ENCODE results near the gene TEX9.
"Not testable (repeated sequence)": the region's sequence is repeated elsewhere in the genome, so short reads cannot be mapped to it uniquely, and the experiment has no call there.

Gene TEX9

GRCh38 chr15:56410721-56411120 is 45.5 kb downstream of the TEX9 start:
- H3K27me3 Mint-ChIP-seq (ENCODE audit: low read depth): no peaks in the 10 kb centered on the region
- H3K4me3 Mint-ChIP-seq: no peak overlapping the region
- H3K27ac Mint-ChIP-seq: peak overlapping the region in 1 of 3 experiments; percentile 43
- no peak for TF ChIP-seq CTCF (IDR thresholded peaks at IDR 0.05; ENCODE audit: unreplicated experiment in 3 of 3)
- H3K4me1 Mint-ChIP-seq: no peaks in the 10 kb centered on the region
- peaks cover 38% of the 10 kb centered on the region for H3K36me3 Mint-ChIP-seq (ENCODE audit: low read depth)
- peaks cover 3% of the 10 kb centered on the region for H3K9me3 Mint-ChIP-seq

GRCh38 chr15:56411122-56411749 is 46.0 kb downstream of the TEX9 start:
- Mint-ChIP-seq H3K4me3 (no peak overlapping the region), H3K27me3 (ENCODE audit: low read depth) (no peaks in the 10 kb centered on the region), H3K9me3 (no peaks in the 10 kb centered on the region)

GRCh38 chr15:56413114-56413733 is 48.0 kb downstream of the TEX9 start:
- not testable (repeated sequence) for H3K27me3 Mint-ChIP-seq (ENCODE audit: low read depth); H3K27ac Mint-ChIP-seq; H3K4me1 Mint-ChIP-seq; H3K4me3 Mint-ChIP-seq
- H3K9me3 Mint-ChIP-seq: peaks cover 10% of the 10 kb centered on the region
- H3K36me3 Mint-ChIP-seq (ENCODE audit: low read depth): peaks cover 56% of the 10 kb centered on the region

More at GRCh38 chr15:56411122-56411749, 46.0 kb downstream of the TEX9 start:
- Mint-ChIP-seq H3K36me3 (ENCODE audit: low read depth) (peaks cover 40% of the 10 kb centered on the region), H3K4me1 (no peaks in the 10 kb centered on the region), H3K27ac (peak overlapping the region in 1 of 3 experiments; percentile 1)
- TF ChIP-seq CTCF (IDR thresholded peaks at IDR 0.05; ENCODE audit: unreplicated experiment in 3 of 3): no peak

- no peak overlapping the region for H3K4me3 Mint-ChIP-seq
- H3K27ac Mint-ChIP-seq: no peak overlapping the region
- peaks cover 9% of the 10 kb centered on the region for H3K9me3 Mint-ChIP-seq
- H3K4me1 Mint-ChIP-seq: no peaks in the 10 kb centered on the region
- TF ChIP-seq CTCF (IDR thresholded peaks at IDR 0.05; ENCODE audit: unreplicated experiment in 3 of 3): no peak
- H3K36me3 Mint-ChIP-seq (ENCODE audit: low read depth): peaks cover 55% of the 10 kb centered on the region
- no peaks in the 10 kb centered on the region for H3K27me3 Mint-ChIP-seq (ENCODE audit: low read depth)
Observed at GRCh38 chr15:56425276-56425675, 60.0 kb downstream of the TEX9 start.

GRCh38 chr15:56425976-56426375 is 60.8 kb downstream of the TEX9 start:
- Mint-ChIP-seq H3K4me1 (no peaks in the 10 kb centered on the region), H3K36me3 (ENCODE audit: low read depth) (peaks cover 48% of the 10 kb centered on the region), H3K4me3 (no peak overlapping the region), H3K27me3 (ENCODE audit: low read depth) (no peaks in the 10 kb centered on the region), H3K9me3 (peaks cover 9% of the 10 kb centered on the region), H3K27ac (no peak overlapping the region)
- no peak for TF ChIP-seq CTCF (IDR thresholded peaks at IDR 0.05; ENCODE audit: unreplicated experiment in 3 of 3)

GRCh38 chr15:56428821-56429458 is 63.7 kb downstream of the TEX9 start:
- peak; percentile 42 to 70 (median 63) for TF ChIP-seq CTCF (IDR thresholded peaks at IDR 0.05; ENCODE audit: unreplicated experiment in 3 of 3)
- Mint-ChIP-seq H3K27me3 (ENCODE audit: low read depth) (no peaks in the 10 kb centered on the region), H3K4me1 (no peaks in the 10 kb centered on the region), H3K36me3 (ENCODE audit: low read depth) (peaks cover 40% of the 10 kb centered on the region), H3K4me3 (no peak overlapping the region), H3K27ac (no peak overlapping the region), H3K9me3 (peaks cover 9% of the 10 kb centered on the region)
